SIG-M5 (cell line): ENCODE data around the gene ZNF709.
"Not testable (repeated sequence)": the region's sequence is repeated elsewhere in the genome, so short reads cannot be mapped to it uniquely, and the experiment has no call there.

ENCODE experiments used
- DNase-seq: peaks from one replicate; lab custom pipeline; 2025; lab: John Stamatoyannopoulos, UW

The ZNF709 gene

GRCh38 chr19:12484371-12485051, at the start of gene ZNF709:
Gene ZNF709 (minus strand): TSS chr19:12484816. CDS start chr19:12484657, 159 bp downstream.
- no peak for DNase-seq

GRCh38 chr19:12527034-12527836, 42.6 kb upstream of the ZNF709 start:
- DNase-seq: no peak

DNA sequence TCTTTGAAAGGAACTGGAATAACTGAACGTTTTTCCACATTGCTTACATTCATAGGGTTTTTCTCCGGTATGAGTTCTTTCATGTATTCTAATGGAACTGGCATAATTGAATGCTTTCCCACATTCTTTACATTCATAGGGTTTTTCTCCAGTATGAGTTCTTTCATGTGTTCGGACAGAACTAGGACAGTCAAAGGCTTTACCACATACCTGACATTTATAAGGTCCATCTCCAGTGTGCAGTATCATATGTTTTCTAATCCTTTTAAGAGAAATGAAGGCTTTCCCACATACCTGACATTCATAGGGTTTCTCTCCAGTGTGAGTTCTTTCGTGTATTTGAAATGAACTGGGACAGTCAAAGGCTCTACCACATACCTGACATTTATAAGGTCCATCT, 41.9 kb upstream of the ZNF709 start:
- DNase-seq: no peak

DNA sequence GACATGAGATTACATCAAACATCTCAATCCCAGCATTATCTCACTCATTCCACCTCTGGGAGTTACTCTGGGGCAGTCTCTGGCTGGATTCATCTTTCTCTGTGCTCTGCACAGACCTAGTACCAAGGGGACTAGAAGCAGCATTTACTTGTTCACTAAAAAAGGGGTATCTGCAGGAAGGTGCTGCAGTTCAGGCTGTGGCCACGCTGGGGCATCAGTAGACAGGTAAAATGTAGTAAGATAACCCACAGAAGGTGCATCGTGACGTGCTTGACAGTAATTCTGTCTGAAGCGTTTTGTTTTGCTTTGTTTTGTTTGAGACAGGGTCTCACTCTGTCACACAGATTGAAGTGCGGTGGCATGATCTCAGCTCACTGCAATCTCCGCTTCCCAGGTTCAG, 37.4 kb upstream of the ZNF709 start:
- DNase-seq: no peak

DNA sequence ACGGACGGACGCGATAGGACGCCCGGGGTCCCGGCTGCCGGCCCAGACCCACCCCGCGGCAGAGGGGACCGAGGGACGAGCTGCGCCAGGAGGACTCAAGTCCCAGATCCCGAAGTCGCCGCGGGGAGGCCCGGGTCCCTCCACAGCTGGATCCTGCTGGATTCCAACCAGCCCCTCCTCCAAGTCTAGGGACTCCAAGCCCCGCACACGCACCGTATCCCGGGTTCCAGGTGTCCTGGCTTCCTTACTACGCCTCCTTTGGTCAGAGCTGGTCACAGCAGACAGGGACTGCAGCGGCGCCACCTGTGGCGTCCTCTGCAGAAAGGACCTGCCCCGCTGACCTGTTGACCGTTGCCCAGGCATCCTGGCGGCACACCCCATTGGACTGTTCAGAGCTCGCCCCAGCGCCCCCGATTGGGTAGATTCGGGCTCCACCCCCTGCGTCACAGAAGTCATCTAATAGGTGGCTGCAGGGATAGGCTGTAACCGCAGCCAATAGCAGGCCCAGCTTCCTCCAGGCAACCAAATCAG, 29.0 kb upstream of the ZNF709 start:
- no peak for DNase-seq

DNA sequence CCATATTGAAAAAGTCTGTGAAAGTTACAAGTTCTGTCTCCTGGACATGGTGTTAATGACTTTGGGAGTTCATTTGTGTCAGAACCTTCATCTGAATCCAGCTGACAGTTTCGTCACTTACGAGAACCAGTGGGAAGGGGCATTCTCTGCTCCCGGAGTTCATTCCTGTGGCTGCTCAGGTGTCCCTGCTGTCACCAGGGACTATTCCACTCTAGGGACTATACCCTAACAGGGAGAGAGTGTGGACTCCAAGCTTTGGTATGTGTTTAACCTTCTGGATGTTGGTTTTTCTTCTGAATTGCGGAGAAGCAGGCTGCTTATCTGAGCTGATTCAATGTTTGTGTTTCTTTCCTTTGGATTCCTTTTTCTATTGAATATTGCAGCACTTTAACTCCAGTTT, 12.4 kb upstream of the ZNF709 start:
- no peak for DNase-seq

GRCh38 chr19:12496480-12496879, 11.9 kb upstream of the ZNF709 start:
- no peak for DNase-seq

- DNase-seq: no peak
Measured at GRCh38 chr19:12495002-12495802, 10.6 kb upstream of the ZNF709 start.

DNA sequence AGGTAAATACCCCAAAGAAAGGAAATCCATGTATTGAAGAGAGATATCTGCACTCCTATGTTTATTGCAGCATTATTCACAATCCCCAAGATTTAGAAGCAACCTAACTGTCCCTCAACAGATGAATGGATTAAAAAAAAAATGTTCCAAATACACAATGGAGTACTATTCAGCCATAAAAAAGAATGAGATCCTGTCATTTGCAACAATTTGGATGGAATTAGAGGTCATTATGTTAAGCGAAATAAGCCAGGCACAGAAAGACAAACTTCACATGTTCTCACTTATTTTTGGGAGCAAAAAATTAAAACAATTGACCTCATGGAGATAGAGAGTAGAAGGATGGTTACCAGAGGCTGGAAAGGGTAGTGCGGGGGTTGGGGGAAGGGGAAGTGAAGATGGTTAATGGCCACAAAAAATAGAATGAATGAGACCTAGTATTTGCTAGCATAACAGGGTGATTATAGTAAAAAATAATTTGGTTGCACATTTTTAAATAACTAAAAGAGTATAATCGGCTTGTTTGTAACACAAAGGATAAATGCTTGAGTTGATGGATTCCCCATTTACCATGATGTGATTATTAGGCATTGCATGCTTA, 9.7 kb upstream of the ZNF709 start:
- DNase-seq: no peak

- not testable (repeated sequence) for DNase-seq
Measured at GRCh38 chr19:12486265-12486783, 1.7 kb upstream of the ZNF709 start.

GRCh38 chr19:12485571-12485970, 955 bp upstream of the ZNF709 start:
- no peak for DNase-seq

DNA sequence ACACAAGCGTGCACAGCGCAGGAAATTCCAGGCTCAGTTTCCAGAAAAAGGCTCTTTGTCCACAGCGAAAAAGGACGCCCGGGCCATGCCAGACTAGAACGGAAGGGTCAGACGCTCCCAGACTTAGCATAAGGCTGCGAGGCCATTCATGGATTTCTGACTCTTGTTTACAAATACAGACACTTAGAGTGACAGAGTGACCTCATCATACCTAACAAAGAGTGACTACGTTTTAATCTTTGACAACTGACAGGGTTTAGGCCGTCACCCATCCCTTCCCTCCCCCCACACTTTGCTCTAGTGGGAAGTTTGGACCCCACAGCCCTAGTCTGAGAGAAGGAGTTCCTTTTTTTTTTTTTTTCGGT, 418 bp upstream of the ZNF709 start:
- no peak for DNase-seq

DNA sequence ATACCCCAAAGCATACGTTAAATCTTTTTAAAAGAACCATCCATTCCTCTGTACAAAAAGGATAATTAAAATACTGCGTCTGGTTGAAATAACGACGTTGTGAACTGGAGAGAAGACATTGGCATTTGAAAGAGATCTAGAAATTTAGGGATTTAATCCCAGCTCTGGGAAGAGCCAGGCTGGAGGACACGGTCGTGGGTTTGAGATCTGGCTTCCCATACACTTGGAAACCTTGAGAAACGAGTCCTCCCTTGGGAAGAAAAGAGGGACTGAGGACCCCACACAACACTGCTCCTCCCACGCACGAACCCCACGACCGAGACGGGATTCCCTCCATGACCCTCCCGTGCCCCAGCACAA, 625 bp downstream of the ZNF709 start:
- no peak for DNase-seq

GRCh38 chr19:12482509-12482886, 2.1 kb downstream of the ZNF709 start:
- DNase-seq: no peak

GRCh38 chr19:12481781-12482508, 2.7 kb downstream of the ZNF709 start:
- no peak for DNase-seq

- DNase-seq: no peak
Measured at GRCh38 chr19:12478234-12478941, 6.2 kb downstream of the ZNF709 start.

DNA sequence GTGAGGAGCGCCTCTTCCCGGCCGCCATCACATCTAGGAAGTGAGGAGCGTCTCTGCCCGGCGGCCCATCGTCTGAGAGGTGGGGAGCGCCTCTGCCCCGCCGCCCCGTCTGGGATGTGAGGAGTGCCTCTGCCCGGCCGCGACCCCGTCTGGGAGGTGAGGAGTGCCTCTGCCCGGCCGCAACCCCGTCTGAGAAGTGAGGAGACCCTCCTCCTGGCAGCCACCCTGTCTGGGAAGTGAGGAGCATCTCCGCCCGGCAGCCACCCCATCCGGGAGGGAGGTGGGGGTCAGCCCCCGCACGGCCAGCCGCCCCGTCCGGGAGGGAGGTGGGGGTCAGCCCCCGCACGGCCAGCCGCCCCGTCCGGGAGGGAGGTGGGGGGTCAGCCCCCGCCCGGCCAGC, 17.0 kb downstream of the ZNF709 start:
- DNase-seq: not testable (repeated sequence)

GRCh38 chr19:12465211-12465610, 19.4 kb downstream of the ZNF709 start:
- DNase-seq: no peak

- DNase-seq: no peak
Measured at GRCh38 chr19:12464769-12465168, 19.8 kb downstream of the ZNF709 start.

- DNase-seq: not testable (repeated sequence)
Measured at GRCh38 chr19:12464139-12464538, 20.5 kb downstream of the ZNF709 start.

- DNase-seq: no peak
Measured at GRCh38 chr19:12453495-12453894, 31.1 kb downstream of the ZNF709 start.
